ENCODE data around the gene GPR62.

GPR62 gene

GRCh38 chr3:51995346-51996163, 40.4 kb downstream of the GPR62 start, which contains the start of gene RPL29:
Gene RPL29 (minus strand): TSS chr3:51995895. CDS start chr3:51995461, 434 bp downstream.
- peak; percentile 73 to 98 for DNase-seq

- DNase-seq: no peak
Observed at GRCh38 chr3:51997172-51997571, 42.0 kb downstream of the GPR62 start.

GRCh38 chr3:51997935-51998596, 42.9 kb downstream of the GPR62 start:
- DNase-seq: no peak

GRCh38 chr3:51998774-51999173, 43.6 kb downstream of the GPR62 start:
- DNase-seq: no peak

- DNase-seq: no peak
Observed at GRCh38 chr3:51999846-52000245, 44.7 kb downstream of the GPR62 start.

- DNase-seq: peak; percentile 32 to 56
Observed at GRCh38 chr3:52001443-52001974, 46.3 kb downstream of the GPR62 start.

GRCh38 chr3:52002748-52003147, 47.6 kb downstream of the GPR62 start:
- DNase-seq: no peak

- DNase-seq: no peak
Observed at GRCh38 chr3:52004163-52004787, 49.1 kb downstream of the GPR62 start.

- no peak for DNase-seq
Observed at GRCh38 chr3:52004906-52005395, 49.8 kb downstream of the GPR62 start.

GRCh38 chr3:52005571-52005986, 50.4 kb downstream of the GPR62 start:
- DNase-seq: no peak

GRCh38 chr3:52006017-52006819, 51.0 kb downstream of the GPR62 start:
- peak in 1 of 2 donors; percentile 62 for DNase-seq

GRCh38 chr3:52006820-52007133, 51.6 kb downstream of the GPR62 start:
- DNase-seq: no peak

All from bone marrow (tissue), 2 donors.